Measurements from ENCODE around the gene ZCCHC8.
"Not testable (repeated sequence)": the region's sequence is repeated elsewhere in the genome, so short reads cannot be mapped to it uniquely, and the experiment has no call there.

Gene ZCCHC8

DNA sequence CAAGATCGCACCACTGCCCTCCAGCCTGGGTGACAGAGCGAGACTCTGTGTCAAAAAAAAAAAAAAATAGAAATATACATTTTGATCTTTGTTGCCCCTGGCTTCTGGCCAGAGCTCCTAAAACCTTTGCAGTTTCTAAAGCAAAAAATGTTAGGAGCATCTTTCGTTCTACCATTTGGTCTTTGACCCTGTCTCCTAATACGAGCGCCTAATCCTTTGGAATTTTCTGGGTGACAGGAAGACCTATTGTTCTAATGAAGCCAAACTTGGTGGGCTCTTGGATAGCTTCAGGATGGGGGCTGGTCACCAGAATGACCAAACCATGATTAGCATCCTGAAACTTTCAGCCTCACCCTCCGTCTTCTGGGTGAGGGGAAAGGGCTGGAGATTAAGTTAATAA is 46.0 kb downstream of the ZCCHC8 start:
- no peak for DNase-seq (ENCODE audit: low read depth)
- no peak overlapping the region for H3K4me3 ChIP-seq (ENCODE audit: low read length)
- no peak for TF ChIP-seq CTCF (conservative IDR thresholded peaks at IDR 0.05; ENCODE audit: low read length)

DNA sequence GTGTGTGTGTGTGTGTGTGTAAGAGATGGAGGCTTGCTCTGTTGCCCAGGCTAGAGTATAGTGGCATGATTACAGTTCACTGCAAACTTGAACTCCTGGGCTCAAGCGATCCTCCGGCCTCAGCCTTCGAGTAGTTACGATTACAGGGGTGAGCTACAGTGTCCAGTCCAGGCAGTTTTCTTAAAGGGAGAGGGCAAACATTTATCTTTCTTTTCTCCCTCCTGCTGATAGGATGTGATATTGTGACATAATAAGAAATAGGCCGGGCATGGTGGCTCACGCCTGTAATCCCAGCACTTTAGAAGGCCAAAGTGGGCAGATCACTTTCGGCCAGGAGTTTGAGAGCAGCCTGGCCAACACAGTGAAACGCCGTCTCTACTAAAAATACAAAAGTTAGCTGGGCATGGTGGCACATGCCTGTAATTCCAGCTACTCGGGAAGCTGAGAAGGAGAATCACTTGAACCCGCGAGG is 46.4 kb downstream of the ZCCHC8 start:
- TF ChIP-seq CTCF (conservative IDR thresholded peaks at IDR 0.05; ENCODE audit: low read length), result no peak

GRCh38 chr12:122452701-122453285 is 47.9 kb downstream of the ZCCHC8 start:
- H3K4me3 ChIP-seq (ENCODE audit: low read length), result no peak overlapping the region
- TF ChIP-seq CTCF (conservative IDR thresholded peaks at IDR 0.05; ENCODE audit: low read length), result no peak
- DNase-seq (ENCODE audit: low read depth), result no peak

More for the DNA sequence above, 46.4 kb downstream of the ZCCHC8 start:
- no peak overlapping the region for H3K4me3 ChIP-seq (ENCODE audit: low read length)
- DNase-seq (ENCODE audit: low read depth), result no peak

- DNase-seq (ENCODE audit: low read depth), result peak; percentile 79
- TF ChIP-seq CTCF (conservative IDR thresholded peaks at IDR 0.05; ENCODE audit: low read length), result no peak
- H3K4me3 ChIP-seq (ENCODE audit: low read length), result no peak overlapping the region
These were observed 51.4 kb downstream of the ZCCHC8 start for GRCh38 chr12:122449317-122449716.

DNA sequence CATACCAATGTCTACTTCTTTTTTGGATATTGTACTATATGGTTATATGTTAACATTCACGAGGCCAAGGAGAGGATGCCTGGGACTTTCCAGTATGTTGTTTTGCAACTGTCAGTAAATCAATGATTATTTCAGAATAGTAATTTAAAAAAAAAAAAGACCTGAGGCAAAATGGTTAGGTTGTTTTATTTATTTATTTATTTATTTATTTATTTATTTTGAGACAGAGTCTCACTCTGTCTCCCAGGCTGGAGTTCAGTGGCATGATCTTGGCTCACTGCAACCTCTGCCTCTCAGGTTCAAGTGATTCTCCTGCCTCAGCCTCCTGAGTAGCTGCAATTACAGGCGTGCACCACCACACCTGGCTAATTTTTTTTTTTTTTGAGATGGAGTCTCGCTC is 52.9 kb downstream of the ZCCHC8 start:
- not testable (repeated sequence) for H3K4me3 ChIP-seq (ENCODE audit: low read length); DNase-seq (ENCODE audit: low read depth)

- not testable (repeated sequence) for DNase-seq (ENCODE audit: low read depth)
These were observed 54.3 kb downstream of the ZCCHC8 start for GRCh38 chr12:122446390-122446789.

GRCh38 chr12:122444071-122444470 is 56.7 kb downstream of the ZCCHC8 start:
- not testable (repeated sequence) for H3K4me3 ChIP-seq (ENCODE audit: low read length); DNase-seq (ENCODE audit: low read depth)

More at GRCh38 chr12:122446390-122446789, 54.3 kb downstream of the ZCCHC8 start:
- not testable (repeated sequence) for H3K4me3 ChIP-seq (ENCODE audit: low read length)

DNA sequence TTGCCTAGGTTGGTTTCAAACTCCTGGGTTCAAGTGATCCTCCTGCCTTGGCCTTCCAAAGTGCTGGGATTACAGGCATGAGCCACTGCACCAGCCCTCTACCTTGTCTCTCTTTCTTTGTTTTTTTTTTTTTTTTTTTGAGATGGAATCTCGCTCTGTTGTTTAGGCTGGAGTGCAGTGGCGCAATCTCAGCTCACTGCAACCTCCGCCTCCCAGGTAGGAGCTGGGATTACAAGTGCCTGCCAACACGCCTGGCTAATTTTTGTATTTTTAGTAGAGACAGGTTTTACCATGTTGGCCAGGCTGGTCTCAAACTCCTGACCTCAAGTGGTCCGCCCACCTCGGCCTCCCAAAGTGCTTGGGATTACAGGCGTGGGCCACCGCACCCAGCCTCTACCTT is 61.9 kb downstream of the ZCCHC8 start:
- H3K4me3 ChIP-seq (ENCODE audit: low read length); DNase-seq (ENCODE audit: low read depth): not testable (repeated sequence)

GRCh38 chr12:122437656-122438121 is 63.0 kb downstream of the ZCCHC8 start:
- no peak for TF ChIP-seq CTCF (conservative IDR thresholded peaks at IDR 0.05; ENCODE audit: low read length)
- H3K4me3 ChIP-seq (ENCODE audit: low read length), result no peak overlapping the region
- DNase-seq (ENCODE audit: low read depth), result peak; percentile 84

All from AG10803 (cell line).